ENCODE measurements around the gene SFXN5. TPM values are rescaled to one million over a fixed set of nuclear protein-coding genes. Genes with fewer than 3 reads are reported as not detected.

The SFXN5 gene
- total RNA-seq, 1 donor from 2014 or later = 9.8 TPM

DNA sequence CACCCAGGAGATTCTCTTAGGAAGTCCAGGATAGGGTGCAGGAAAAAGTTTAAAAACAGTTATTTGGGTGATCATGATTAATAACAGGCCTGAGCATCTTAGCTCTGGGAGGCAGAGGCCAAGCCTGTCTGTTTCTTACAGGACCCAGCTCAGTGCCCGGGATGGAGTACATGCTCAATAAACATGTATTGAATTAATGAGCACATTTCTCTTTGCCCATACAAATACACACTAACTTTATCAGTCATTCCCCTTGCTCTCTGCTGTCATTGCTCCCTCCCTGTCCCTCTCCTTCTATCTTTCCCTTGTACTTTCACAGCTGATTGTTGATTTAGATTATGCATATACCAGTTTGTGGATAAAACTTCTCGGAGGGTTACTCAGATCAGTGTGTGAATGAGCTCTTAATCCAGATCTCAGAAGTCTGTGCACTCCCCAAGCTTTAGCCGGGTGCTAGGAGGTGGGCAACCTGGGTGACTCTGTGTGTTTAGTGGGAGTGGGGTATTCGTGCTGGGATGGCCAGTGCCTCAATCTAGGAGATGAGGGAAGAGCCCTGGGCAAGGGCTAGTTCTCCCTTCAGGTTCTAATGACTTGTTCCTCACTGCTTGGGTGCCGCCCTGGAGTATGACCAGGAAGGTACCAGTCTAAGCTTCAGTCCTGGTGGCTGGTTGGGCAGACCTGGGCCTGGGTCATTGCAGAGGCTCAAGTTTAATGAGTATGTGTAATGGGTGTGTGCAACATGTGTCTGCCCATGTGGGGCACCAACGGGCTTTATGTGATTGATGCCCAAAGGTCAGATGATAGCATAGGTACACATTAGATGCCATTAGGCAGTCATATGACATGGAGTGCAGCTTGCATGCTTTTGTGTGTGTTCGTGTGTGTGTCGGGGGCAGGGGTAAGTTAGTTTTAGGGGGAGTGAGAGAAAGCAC, 143.6 kb downstream of the SFXN5 start:
- Histone ChIP-seq H3K27me3 (peaks cover 16% of the 10 kb centered on the region), H3K4me3 (no peak overlapping the region), H3K4me1 (peaks cover 19% of the 10 kb centered on the region), H3K36me3 (no peaks in the 10 kb centered on the region), H3K27ac (no peak overlapping the region), H3K9me3 (no peaks in the 10 kb centered on the region)
- intact Hi-C loops (cut with DNase I) = no loop called here
- TF ChIP-seq POLR2AphosphoS5 (IDR thresholded peaks at IDR 0.05; ENCODE audit: insufficient read depth in 1 of 2, low read depth in 1 of 2) (no peak), POLR2A (IDR thresholded peaks at IDR 0.05) (no peak), CTCF (IDR thresholded peaks at IDR 0.05) (no peak)
- DNase-seq (ENCODE audit: extremely low spot score in 2 of 2) = no peak

GRCh38 chr2:72926811-72927465, 144.6 kb downstream of the SFXN5 start:
- no peak for DNase-seq (ENCODE audit: extremely low spot score in 2 of 2)
- H3K36me3 ChIP-seq = no peaks in the 10 kb centered on the region
- peaks cover 19% of the 10 kb centered on the region for H3K4me1 ChIP-seq
- H3K4me3 ChIP-seq = no peak overlapping the region
- peaks cover 16% of the 10 kb centered on the region for H3K27me3 ChIP-seq
- no peaks in the 10 kb centered on the region for H3K9me3 ChIP-seq
- intact Hi-C loops (cut with DNase I) = no loop called here
- no peak overlapping the region for H3K27ac ChIP-seq
- TF ChIP-seq POLR2AphosphoS5 (IDR thresholded peaks at IDR 0.05; ENCODE audit: insufficient read depth in 1 of 2, low read depth in 1 of 2) (no peak), CTCF (IDR thresholded peaks at IDR 0.05) (no peak), POLR2A (IDR thresholded peaks at IDR 0.05) (no peak)

GRCh38 chr2:72926368-72926767, 145.1 kb downstream of the SFXN5 start:
- Histone ChIP-seq H3K9me3 (no peaks in the 10 kb centered on the region), H3K27me3 (peaks cover 17% of the 10 kb centered on the region), H3K4me3 (no peak overlapping the region), H3K4me1 (peaks cover 19% of the 10 kb centered on the region), H3K27ac (no peak overlapping the region), H3K36me3 (no peaks in the 10 kb centered on the region)
- intact Hi-C loops (cut with DNase I) = no loop called here
- DNase-seq (ENCODE audit: extremely low spot score in 2 of 2) = no peak
- no peak for TF ChIP-seq POLR2A (IDR thresholded peaks at IDR 0.05)

DNA sequence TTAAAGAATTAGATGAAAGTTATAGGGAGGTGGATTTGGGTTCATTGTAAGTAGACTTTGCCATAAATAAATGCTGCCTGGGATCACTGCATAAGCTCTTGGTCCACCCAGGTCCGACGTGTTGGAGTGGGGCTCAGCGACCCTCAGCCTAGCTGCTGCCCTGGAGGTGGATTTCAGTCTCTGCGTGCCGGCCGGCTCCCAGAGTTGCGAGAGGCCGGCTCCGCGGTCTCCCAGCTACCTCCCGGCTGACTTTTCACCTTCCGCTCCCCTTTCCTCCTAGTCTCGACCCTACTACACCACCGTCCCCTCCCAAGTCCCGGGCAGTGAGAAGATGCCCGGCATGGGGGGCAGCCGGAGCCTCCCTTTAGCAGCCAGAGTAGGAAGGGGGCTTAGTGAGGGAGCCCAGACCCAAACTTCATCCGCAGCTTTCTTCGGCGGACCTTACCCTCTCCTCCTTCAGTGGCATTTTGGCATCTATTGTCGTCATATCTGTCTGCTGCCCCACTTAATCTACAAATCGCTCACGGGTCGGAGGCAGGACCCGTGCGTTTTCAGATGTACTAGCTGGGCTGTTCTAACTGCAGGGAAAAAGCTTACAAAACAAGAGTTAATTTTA, 146.1 kb downstream of the SFXN5 start:
- Histone ChIP-seq H3K36me3 (no peaks in the 10 kb centered on the region), H3K9me3 (no peaks in the 10 kb centered on the region), H3K27me3 (peaks cover 20% of the 10 kb centered on the region), H3K27ac (no peak overlapping the region), H3K4me1 (peaks cover 25% of the 10 kb centered on the region), H3K4me3 (no peak overlapping the region)
- no peak for TF ChIP-seq POLR2A (IDR thresholded peaks at IDR 0.05)
- TF ChIP-seq CTCF (IDR thresholded peaks at IDR 0.05) = no peak
- TF ChIP-seq POLR2AphosphoS5 (IDR thresholded peaks at IDR 0.05; ENCODE audit: insufficient read depth in 1 of 2, low read depth in 1 of 2) = no peak
- intact Hi-C loops (cut with DNase I) = no loop called here
- DNase-seq (ENCODE audit: extremely low spot score in 2 of 2) = no peak

- Histone ChIP-seq H3K4me3 (no peak overlapping the region), H3K9me3 (no peaks in the 10 kb centered on the region), H3K27me3 (peaks cover 28% of the 10 kb centered on the region), H3K27ac (no peak overlapping the region), H3K4me1 (peaks cover 34% of the 10 kb centered on the region), H3K36me3 (no peaks in the 10 kb centered on the region)
- intact Hi-C loops (cut with DNase I) = no loop called here
- TF ChIP-seq CTCF (IDR thresholded peaks at IDR 0.05) (no peak), POLR2AphosphoS5 (IDR thresholded peaks at IDR 0.05; ENCODE audit: insufficient read depth in 1 of 2, low read depth in 1 of 2) (no peak), POLR2A (IDR thresholded peaks at IDR 0.05) (no peak)
- DNase-seq (ENCODE audit: extremely low spot score in 2 of 2) = no peak
These were observed 146.9 kb downstream of the SFXN5 start for GRCh38 chr2:72924353-72925240.

All from vagina (tissue), 2 donors.